HFF-Myc (cell line): ENCODE results near the gene UGT1A9.

Experiments
- DNase-seq: peaks from one replicate; pipeline ENCODE4 v3.0.0-alpha.2; 2011; ENCODE audit warnings: low read depth; ENCODE audit errors: extremely low read depth
- H3K4me3 ChIP-seq: replicated peaks from 2 replicates; pipeline ENCODE4 v1.5.1; 2011; ENCODE audit warnings: low read depth, mild to moderate bottlenecking, control low read depth, low read length
- TF ChIP-seq, protein P1 (sequence below): IDR thresholded peaks from 2 replicates; pipeline ENCODE4 v1.5.1; 2012; ENCODE audit warnings: mild to moderate bottlenecking, low read depth, low read length, control low read depth; ENCODE audit errors: missing control alignments

The UGT1A9 gene

DNA sequence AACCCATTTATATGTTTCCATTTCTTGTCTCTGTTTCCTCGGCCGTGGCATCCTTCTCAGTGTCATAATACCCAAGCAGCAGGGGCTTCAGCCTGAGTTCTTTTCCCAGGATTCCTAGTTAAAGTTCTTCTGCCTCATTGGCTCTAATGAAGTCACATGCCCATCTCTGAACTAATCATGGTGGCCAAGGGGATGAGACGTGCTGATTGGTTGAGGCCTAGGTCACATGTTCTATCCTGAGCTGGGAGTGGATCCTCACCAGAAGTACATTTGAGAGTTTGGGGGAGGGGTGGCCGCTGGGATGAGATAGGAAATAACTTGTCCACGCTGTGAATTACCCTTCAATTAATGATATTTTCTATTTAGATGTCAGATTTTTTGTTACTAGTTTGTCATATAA is 37.2 kb downstream of the UGT1A9 start:
- no peak for DNase-seq
- TF ChIP-seq, protein P1, sequence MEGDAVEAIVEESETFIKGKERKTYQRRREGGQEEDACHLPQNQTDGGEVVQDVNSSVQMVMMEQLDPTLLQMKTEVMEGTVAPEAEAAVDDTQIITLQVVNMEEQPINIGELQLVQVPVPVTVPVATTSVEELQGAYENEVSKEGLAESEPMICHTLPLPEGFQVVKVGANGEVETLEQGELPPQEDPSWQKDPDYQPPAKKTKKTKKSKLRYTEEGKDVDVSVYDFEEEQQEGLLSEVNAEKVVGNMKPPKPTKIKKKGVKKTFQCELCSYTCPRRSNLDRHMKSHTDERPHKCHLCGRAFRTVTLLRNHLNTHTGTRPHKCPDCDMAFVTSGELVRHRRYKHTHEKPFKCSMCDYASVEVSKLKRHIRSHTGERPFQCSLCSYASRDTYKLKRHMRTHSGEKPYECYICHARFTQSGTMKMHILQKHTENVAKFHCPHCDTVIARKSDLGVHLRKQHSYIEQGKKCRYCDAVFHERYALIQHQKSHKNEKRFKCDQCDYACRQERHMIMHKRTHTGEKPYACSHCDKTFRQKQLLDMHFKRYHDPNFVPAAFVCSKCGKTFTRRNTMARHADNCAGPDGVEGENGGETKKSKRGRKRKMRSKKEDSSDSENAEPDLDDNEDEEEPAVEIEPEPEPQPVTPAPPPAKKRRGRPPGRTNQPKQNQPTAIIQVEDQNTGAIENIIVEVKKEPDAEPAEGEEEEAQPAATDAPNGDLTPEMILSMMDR = no peak

DNA sequence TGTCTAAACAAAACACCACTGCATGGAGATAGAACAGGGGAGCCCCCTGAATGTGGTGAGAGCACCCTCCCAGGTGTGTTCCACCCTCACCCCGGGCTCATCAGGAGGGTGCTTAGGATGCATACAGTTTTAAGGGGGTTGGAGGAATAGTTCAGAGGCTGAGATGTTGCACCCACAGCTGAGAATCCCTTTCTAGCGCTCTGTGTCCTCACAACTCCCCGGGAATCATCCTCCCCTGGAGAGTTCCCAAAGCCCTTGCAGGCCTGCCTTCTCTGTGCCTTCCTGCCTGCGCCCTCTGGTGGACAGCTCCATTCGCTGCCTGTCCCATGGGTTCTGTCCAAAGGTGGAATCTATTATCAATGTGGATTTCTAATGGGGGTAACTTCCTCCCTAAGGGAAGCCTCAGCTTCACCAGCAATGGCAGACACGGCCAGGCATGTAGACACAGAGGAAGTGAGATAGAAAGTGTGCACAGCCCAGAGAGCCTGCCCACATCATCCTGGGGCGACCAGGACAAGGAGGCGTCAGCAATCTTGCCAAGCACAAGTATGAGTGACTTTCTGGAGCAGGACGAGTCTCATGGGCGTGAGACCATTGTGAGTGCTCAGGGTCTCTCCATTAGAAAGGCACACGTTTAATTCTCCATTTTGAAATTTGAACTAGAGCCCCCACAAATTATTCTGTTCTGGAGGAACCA is 39.8 kb downstream of the UGT1A9 start:
- H3K4me3 ChIP-seq = no peak overlapping the region
- peak; percentile 47 for DNase-seq
- TF ChIP-seq, protein P1 = peak; percentile 97

More for the DNA sequence above, 37.2 kb downstream of the UGT1A9 start:
- no peak overlapping the region for H3K4me3 ChIP-seq

GRCh38 chr2:233712611-233713261 is 41.0 kb downstream of the UGT1A9 start, which contains the start of gene UGT1A5:
UGT1A5 (plus strand) TSS chr2:233712907; CDS start chr2:233712992, 85 bp downstream.
- H3K4me3 ChIP-seq = no peak within 1 kb of the TSS
- TF ChIP-seq, protein P1 = no peak
- DNase-seq = no peak

DNA sequence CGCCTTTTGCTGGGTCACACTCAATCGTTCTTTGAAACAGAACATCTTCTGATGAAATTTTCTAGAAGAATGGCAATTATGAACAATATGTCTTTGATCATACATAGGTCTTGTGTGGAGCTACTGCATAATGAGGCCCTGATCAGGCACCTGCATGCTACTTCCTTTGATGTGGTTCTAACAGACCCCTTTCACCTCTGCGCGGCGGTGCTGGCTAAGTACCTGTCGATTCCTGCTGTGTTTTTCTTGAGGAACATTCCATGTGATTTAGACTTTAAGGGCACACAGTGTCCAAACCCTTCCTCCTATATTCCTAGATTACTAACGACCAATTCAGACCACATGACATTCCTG is 41.5 kb downstream of the UGT1A9 start:
- TF ChIP-seq, protein P1 = no peak
- no peak overlapping the region for H3K4me3 ChIP-seq
- no peak for DNase-seq

DNA sequence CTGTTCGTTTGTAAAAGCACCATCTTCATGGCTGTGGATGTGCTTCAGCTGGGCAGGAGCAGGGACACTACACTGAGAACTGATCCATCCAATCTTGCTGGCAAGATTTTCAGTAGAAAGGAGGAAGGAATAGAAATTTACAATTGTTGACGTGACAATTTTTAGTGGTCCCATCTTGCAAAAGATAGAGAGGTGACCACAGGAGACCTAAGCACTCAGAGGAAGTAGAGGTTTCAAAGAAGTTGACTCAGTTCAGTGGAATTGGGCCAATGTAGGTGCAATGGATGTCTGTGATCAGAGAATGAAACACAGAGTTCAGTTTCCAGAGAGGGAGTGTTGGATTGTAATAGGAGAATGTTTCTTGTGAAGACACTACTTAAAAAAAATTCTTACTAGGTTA is 42.4 kb downstream of the UGT1A9 start:
- DNase-seq = no peak
- H3K4me3 ChIP-seq = no peak overlapping the region
- TF ChIP-seq, protein P1 = no peak

DNA sequence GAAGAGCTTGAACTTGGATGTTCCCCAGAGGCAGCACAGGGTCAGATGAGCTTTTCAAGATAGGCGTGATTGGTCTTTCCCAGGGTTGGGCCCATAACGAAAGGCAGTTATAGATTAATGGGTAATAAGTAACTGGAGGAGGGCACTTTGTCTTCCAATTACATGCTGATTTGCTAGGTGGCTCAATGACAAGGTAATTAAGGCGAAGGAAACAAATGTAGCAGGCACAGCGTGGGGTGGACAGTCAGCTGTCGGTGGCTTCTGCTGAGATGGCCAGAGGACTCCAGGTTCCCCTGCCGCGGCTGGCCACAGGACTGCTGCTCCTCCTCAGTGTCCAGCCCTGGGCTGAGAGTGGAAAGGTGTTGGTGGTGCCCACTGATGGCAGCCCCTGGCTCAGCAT is 46.9 kb downstream of the UGT1A9 start, which contains the start of gene UGT1A4:
TSS of gene UGT1A4 (plus strand) at position 185 of the 400 bp plus-strand sequence. CDS start at position 270, 85 bp downstream.
- H3K4me3 ChIP-seq = no peak within 1 kb of the TSS
- no peak for DNase-seq
- TF ChIP-seq, protein P1 = no peak
